Skin epidermis (tissue), 12 donors: ENCODE measurements around the gene ABHD2.
A peak's percentile ranks its signal among the peaks of the same experiment; 100 is the strongest.

ENCODE experiments used
- H3K27ac ChIP-seq, 21 experiments: fragments of 200-600 bp; sonication (generic) in 11 of 21; one replicate each; pipeline ENCODE4 v1.5.0; 2020; ENCODE audit warnings: mild to moderate bottlenecking in 3 of 21, inconsistent platforms in 2 of 21, moderate library complexity in 2 of 21
- H3K4me3 ChIP-seq, 7 experiments: fragments of 200-600 bp; sonication (generic) in 2 of 7; one replicate each; pipeline ENCODE4 v1.5.0; 2020; ENCODE audit warnings: inconsistent platforms in 2 of 7, mild to moderate bottlenecking in 2 of 7, moderate library complexity in 1 of 7

ABHD2 gene

DNA sequence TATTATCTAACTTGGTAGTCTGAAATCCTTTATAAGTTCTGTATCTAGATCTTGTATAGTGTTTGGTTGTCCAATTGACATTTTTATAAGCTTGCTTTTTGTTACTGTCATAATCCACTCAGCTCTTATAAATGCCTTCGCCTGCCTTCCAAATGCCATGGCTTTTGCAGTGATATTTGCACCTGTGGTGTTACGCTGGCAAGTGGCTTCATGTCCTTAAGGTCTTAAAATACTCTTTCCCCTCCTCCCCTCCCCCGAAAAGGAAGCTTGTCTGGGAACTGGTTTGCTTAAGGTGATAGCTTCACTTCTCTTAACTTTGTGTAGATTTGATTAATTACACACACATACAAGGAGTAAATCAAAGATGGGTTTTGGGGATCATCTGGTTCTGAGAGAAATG lies 62.0 kb downstream of the ABHD2 start:
- Histone ChIP-seq H3K4me3 (no peak overlapping the region), H3K27ac (no peak overlapping the region)

DNA sequence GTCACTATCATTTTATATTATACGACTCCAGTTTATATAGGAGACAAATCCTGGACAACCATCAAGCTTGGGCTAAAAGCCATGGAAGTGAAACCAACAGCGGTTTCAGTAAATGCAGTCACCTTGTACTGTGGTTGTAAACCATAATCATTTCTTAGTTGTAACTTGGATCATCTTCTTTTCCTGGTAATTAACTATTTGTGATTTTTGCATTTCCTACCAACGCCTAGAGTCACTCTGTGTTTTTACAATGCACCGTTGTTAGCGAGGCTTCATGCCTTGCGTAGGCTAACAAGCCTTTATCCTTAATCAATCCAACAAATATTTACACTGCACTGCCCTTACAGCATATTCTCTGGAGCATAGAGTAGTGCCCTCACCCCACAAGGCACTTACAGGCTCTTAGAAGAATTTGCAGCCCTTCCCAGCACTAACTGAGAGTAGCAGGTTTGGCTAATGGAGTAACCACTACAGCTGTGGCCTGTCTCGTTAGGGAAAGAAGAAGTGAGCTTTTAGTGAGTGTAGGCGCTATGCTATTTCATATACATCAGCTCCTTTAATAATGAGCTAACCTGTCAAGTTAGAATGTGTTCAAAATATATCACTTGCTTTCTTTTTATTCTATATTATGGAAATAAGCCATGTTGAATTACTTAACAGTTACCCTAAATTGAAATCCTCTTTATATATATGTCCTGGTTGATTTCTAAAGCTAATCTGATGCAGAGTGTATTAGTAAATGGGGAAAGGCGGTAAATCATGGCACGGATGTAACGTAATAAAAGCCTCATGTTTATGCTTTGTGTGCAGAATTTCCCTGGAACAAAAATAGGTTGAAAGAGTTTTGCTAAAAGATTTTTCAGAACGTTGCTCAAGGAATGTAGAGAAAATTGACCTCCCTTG lies 62.8 kb downstream of the ABHD2 start:
- H3K27ac ChIP-seq: peak overlapping the region in 1 of 21 experiments; percentile 30
- H3K4me3 ChIP-seq: no peak overlapping the region

DNA sequence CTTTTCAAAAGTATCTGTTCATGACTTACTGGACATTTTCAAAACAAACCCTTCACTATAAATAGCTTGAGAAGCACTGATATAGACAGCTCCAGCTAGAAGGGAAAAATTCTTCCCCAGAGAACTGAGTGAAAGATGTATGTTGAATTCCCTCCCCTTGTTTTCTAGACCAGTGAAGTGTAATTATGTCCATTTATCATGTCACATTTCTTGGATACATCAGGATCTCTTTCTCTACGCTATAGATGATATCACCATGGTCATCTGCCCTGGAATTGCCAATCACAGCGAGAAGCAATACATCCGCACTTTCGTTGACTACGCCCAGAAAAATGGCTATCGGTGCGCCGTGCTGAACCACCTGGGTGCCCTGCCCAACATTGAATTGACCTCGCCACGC lies 66.9 kb downstream of the ABHD2 start:
- Histone ChIP-seq H3K27ac (no peak overlapping the region), H3K4me3 (no peak overlapping the region)

DNA sequence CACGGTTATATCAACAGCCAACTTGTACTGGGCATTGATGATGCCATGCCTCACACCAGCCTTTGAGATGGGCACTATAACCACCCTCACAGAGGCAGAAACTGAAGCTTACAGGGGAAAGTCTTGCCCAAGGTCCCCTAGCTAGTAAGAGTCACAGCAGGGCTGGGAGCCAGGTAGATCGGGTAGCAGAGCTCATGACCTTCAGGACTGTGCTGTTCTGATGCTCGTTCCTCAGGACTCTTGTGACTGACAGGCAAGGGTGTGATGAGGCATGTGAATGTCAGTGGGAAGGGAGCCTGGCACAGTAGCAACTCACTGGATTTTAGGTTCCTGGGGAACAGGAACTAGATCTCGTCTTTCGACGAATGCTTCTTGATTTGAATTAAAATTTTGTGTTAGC lies 67.4 kb downstream of the ABHD2 start:
- H3K4me3 ChIP-seq: no peak overlapping the region
- no peak overlapping the region for H3K27ac ChIP-seq

DNA sequence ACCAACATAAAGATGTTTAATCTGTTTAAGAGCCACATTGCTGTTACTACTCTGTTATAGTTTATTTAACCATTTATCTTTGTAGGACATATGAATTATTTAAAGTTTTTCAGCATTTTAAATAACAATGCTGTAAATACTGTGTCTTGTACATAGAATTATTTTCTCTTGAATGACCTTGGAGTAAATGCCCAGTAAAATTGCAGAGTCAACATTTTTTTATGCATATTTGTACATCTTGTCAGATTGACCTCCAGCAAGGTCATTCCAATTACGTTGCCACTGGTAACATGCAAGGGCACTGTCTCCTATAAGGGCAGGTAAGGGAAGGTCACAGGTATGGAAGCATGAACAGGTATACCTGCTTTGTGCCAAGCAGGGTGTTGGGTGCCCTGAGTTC lies 68.8 kb downstream of the ABHD2 start:
- no peak overlapping the region for H3K27ac ChIP-seq
- no peak overlapping the region for H3K4me3 ChIP-seq

DNA sequence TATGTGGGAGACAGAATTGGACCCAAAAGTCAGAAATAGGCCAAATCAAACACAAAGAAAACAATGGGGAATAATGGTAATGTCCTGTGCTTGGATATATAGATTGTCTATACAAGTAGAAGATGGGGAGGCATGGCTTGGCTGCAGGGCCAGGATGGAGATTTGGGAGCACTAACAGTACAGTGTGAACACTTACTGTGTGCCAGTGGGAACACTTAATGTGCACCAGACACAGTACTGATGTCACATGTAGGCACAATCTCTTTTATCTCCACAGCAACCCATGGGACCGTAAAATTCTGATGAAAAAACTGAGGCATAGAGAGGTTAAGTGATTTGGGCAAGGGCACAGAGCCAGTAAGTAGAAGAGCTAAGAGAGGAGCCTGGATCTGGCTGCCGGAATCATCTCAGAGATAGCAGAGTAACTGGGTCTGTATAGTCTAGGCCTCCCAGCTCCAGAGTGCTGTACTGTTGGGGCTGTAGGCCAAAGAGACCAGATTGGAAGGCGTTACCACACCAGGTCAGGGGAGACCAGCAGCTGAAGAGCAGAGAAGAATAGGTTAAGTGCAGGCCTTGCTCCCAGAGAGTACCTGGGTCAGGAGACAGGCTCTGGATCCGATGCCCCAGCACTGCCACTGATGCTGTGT lies 69.8 kb downstream of the ABHD2 start:
- Histone ChIP-seq H3K4me3 (no peak overlapping the region), H3K27ac (no peak overlapping the region)

DNA sequence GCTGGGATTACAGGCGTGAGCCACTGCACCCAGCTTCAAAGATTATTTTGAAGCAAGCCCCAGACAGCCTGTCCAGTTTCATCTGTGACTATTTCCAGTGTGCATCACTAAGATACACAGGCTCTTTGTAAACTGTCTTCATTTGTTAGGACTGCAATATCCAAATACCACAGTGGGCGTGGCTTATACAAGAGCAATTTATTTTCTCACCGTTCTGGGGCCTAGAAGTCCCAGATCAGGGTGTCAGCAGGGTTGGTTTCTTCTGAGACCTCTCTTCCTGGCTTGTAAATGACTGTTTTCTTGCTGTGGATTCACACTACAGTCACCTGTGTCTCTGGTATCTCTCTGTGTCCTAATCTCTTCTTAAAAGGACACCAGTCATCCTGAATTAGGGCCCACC lies 73.4 kb downstream of the ABHD2 start:
- Histone ChIP-seq H3K4me3 (no peak overlapping the region), H3K27ac (no peak overlapping the region)

DNA sequence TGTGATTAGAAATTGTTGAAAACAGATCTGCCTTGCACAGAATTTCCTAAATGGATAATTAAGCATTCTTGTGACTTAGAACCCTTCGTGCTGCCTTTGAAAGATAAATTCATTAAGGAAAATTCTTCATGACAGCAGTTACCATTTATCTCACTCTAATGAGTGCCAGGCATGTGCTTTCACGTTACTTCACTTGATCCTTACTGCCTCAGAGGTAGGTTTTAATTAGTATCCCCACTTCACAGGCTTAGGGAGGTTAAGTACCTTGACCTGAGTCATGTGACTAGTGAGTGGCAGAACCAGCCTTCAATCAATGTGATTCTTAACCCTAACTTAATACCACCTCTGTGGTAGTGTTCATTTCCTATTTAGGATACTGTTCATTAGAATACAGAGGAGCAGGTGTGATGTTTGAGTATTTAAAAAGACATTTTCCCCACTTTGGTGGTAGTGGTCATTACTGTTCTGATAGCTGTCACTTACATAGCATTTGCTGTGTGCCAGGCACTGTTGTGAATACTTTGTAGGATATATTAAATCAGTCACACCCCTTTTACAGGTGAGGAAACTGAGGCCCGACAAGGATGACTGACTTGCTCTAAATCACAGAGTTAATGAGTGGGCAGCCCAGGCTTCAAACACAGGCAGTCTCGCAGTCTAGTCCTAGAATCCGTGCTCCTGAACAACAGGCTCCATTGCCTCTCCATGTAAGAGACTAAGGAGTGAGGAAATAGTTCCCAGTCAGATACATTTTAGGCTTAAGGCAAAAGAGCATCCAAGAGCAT lies 75.2 kb downstream of the ABHD2 start:
- Histone ChIP-seq H3K4me3 (no peak overlapping the region), H3K27ac (no peak overlapping the region)

DNA sequence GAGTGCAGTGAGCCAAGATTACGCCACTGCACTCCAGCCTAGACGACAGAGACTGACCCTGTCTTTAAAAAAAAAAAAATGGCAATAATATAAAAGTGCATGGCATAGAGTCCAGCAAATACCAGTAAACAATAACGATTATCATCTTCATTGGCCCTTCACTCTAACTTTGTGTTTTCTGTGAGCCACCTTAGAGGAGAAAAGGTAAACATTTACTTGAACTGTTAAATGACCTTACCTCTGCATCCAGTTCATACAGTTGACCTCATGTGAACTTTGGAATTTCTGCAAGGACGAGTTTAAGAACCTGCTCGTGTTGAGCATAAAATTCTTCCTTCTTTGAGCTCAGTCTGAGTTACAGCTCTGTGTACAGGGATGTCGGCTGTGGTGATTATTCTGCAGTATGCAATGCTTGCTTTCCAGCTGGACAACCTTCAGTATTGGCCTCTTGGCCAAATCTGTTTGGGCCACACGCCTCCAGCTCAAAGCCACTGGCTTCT lies 76.5 kb downstream of the ABHD2 start:
- H3K27ac ChIP-seq: no peak overlapping the region
- H3K4me3 ChIP-seq: no peak overlapping the region

DNA sequence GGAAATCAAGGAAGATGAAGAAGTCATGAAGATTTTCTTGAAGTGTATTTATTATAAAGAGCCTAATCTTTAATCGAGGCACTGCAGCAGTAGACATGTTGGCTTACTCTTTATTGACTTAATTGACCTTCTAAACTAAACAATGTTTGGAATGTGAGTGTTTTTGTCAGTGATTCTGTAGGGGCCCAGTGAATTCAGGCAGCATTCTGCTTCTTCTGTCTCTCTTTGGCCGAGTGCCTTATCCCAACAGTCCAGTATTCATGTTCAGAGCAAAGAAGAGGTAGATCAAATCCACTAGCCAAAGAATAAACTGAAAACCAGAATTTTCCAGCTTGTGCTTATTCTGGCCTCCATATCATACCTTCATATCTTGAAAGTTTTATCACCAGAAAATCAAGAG lies 77.4 kb downstream of the ABHD2 start:
- no peak overlapping the region for H3K4me3 ChIP-seq
- H3K27ac ChIP-seq: peak overlapping the region in 1 of 21 experiments; percentile 47

DNA sequence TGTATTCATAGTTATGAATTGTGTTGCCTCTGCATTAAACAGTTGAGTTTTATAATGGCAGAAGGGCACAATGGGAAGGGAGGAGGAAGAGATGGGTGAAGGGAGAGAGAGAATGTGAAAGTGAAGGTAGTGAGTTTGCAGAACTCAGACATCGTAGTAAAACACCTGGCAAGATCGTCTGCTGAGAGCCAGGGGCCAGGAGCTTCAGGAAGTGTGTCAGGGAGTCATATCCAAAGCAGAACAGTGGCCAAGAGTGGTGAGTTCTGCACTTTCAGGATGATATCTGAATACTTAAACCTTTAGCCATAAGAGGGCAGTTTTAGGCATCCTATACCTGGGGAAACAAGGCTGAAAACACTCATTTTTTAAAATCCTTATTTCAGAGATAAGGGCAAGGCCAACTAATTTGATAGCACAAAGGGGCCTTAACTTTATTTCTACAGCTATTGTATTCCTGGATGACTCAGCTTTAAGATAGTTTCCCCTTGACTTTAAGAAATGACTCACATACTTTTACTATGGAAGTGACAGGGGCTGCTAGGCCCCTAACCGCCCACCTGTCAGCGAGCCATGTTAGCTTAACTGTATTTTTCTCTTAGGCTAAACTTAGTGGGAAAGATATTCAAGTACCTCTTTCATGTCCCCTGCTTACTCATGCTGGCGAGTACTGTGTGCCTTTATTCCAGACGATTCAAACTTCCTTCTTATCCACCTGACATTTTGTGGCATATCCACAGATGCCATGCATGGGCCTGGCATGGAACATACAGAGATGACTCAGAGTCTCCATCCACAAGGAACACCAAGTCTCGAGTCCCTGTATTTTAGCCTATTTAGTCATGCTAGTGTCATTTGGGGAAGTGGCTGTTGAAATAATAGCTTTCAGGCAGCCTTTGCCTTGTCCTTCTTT lies 79.3 kb downstream of the ABHD2 start:
- H3K27ac ChIP-seq: peak overlapping the region in 13 of 21 experiments; percentile 0 to 67 (median 42)
- no peak overlapping the region for H3K4me3 ChIP-seq

DNA sequence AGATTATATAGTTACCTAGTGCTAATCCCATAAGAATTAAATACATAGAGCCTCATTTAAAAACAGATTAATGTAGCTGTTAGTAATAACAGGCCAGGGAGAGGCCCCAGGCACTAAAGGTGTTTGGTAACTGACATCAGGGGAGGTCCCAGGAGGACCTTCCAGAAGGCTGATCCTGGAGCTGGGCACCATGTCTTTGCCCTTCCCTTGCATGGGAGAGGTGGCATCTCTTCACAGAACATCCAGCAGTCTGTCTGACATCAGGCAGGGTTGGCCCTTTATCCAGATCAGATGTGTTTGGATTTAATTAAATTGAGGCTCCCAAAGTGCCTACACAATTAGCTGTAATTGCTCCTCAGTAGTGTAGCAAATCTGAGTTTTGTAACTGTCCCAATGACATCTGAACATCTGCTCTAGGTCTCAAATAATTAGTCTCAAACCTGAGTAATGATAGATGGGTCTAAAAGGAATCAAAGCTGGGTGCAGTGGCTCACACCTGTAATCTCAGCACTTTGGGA lies 80.1 kb downstream of the ABHD2 start:
- Histone ChIP-seq H3K4me3 (no peak overlapping the region), H3K27ac (peak overlapping the region in 8 of 21 experiments; percentile 18 to 60 (median 46))

DNA sequence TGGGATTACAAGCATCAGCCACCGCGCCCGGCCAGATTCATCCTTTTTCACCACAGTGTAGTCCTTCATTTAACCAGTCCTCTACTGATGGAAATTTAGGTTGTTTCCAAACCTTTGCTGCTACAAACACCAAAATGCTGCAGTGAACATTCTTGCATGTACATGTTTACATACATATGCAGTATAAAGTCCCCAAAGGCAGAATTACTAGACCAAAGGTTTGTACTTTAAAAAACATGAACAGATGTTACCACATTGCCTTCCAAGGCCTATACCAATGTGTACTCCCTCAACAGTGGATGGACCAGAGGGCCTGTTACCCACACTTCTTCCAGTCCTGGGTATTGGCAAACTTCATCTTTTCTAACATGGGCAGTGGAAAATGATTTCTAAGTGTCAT lies 82.1 kb downstream of the ABHD2 start:
- Histone ChIP-seq H3K4me3 (no peak overlapping the region), H3K27ac (no peak overlapping the region)

DNA sequence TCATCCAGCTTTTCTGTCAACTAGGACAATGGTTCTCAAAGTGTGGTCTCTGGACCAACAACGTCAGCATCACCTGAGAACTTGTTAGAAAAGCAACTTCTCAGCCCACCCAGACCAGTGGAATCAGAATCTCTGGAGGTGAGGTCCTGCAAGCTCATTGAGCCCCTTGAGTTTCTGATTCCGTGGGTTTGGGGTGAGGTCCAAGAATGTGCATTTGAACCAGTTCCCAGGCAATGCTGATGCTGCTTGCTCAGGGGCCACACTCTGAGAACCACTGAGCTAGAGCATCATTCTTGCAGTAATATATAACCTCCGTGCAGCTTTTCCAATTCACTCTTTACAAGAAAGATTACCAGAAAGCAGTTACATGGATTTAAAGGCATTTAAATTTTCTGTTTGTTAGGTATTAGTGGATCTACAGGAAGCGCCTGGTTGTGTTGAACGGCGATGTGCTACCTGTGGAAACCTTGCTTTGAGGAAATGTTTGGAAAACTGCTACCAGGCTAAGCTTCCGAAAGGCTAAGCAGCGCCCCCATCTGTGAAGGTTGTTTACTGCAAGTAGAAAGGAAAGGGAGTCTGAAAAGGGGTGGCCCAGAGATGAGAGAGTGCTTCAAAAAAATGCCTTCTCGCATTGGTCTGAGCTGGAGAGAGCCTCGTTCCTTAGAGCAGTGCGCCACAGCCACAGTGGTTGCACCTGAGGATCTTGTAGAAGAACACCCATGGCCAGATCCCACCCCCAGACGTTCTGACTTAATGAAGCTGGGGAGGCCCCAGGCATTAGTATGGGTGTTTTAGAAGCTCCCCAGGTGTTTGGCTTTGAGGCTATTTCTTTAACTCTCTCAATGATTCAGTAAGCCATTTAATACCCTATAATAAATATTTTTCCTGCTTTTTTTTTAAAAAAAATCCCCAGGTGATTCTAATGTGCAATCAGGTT lies 83.1 kb downstream of the ABHD2 start:
- H3K4me3 ChIP-seq: no peak overlapping the region
- H3K27ac ChIP-seq: peak overlapping the region in 1 of 21 experiments; percentile 11

DNA sequence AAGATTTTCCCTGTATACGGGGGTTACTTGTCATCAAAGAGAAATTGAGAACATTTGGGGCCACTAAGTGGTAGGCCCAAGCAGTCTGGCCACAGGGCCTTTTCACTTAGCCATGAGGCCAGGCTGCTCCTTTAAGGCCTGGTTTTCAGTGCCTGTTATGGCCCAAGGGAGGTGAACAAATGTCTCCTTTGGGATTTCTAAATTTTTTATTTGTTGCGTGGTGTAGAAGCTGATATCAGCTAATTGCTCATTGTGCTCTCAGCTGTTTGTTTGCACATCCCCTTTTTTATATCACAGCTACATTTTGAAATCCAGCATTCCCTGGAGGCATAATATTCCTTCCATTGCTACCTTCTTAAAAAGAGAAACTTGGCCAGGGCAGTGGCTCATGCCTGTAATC lies 84.7 kb downstream of the ABHD2 start:
- Histone ChIP-seq H3K4me3 (no peak overlapping the region), H3K27ac (no peak overlapping the region)

DNA sequence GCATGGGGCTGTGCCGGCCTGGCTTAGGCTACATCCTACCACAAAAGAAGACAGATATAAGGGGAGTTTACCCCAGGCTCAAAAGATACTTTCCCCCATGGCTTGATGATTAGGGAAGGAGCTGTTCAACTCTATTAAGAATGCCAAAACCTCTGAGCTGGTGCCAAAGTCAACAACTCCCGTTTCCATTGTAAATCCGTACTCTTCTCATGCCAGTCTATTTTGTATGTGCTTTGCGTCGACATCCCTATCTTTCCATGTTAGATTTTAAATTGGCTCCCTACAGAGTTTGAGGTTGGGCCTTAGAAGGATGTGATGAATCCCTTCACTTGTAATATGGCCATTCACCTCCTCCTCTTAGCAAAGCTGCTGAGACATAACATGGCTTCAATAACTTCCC lies 86.2 kb downstream of the ABHD2 start:
- Histone ChIP-seq H3K27ac (no peak overlapping the region), H3K4me3 (no peak overlapping the region)

DNA sequence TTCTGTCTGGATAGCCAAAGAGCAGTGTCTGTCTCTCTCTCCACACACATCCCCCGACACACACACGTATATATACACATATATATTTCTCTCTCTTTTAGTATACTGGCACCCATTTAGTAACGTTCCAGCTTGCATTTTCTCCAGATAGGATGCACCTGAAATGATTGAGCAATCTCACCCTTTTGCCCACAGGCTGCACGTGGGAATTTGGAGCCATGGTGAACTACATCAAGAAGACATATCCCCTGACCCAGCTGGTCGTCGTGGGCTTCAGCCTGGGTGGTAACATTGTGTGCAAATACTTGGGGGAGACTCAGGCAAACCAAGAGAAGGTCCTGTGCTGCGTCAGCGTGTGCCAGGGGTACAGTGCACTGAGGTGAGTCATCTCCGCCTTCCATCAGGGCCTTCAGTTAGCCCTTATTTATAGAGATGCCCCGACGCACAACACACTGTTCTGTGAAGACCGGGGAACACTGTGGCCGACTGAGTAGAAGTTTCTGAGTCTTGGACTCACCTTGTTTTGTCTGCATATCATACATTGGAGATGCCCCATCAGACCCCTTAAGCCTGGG lies 87.4 kb downstream of the ABHD2 start:
- H3K4me3 ChIP-seq: no peak overlapping the region
- H3K27ac ChIP-seq: no peak overlapping the region

DNA sequence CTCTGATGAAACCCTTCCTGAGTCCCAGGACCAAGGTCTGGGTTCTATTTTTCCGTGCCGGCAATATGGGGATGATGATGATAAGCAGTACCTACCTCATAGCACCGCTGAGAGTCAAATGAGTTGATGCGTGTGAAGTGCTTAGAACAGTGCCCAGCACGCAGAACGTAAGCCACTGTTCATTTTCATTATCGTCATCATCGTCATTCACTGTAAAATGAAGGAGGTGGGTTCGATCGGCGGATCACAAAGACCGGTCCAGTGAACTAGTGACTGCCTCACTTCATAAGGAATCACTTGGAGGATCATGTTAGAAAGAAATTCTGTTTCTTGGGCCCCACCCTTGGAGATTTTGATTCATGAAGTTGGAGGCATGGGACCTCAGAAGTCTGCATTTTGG lies 88.9 kb downstream of the ABHD2 start:
- Histone ChIP-seq H3K27ac (peak overlapping the region in 8 of 21 experiments; percentile 0 to 29 (median 20)), H3K4me3 (no peak overlapping the region)
